ENCODE results near the gene RANBP9. TPM values are rescaled to one million over a fixed set of nuclear protein-coding genes. Genes with fewer than 3 reads are reported as not detected.

The RANBP9 gene
- total RNA-seq, 2 donors from 2014 or later = 43.7 to 45.4 TPM

GRCh38 chr6:13655700-13656099, 55.9 kb downstream of the RANBP9 start:
- Mint-ChIP-seq H3K27ac (no peak overlapping the region), H3K36me3 (ENCODE audit: low read depth) (peaks cover 23% of the 10 kb centered on the region), H3K9me3 (no peaks in the 10 kb centered on the region), H3K27me3 (ENCODE audit: insufficient read depth) (no peaks in the 10 kb centered on the region), H3K4me3 (no peak overlapping the region), H3K4me1 (peaks cover 3% of the 10 kb centered on the region)
- Histone ChIP-seq H3K9me3 (ENCODE audit: control insufficient read depth, low read length) (no peaks in the 10 kb centered on the region), H3K36me3 (ENCODE audit: control insufficient read depth, insufficient read depth, low read length) (peaks cover 22% of the 10 kb centered on the region), H3K9ac (ENCODE audit: extremely low read depth, low read length, poor library complexity, severe bottlenecking) (no peak overlapping the region), H3K4me1 (ENCODE audit: control insufficient read depth, insufficient read depth, low read length) (no peaks in the 10 kb centered on the region), H3K4me3 (ENCODE audit: low read length) (no peak overlapping the region), H3K27me3 (ENCODE audit: control insufficient read depth, insufficient read depth, low read length, poor library complexity, severe bottlenecking) (no peaks in the 10 kb centered on the region), H3K27ac (ENCODE audit: low read depth, low read length) (no peak overlapping the region)
- no peak for TF ChIP-seq CTCF (conservative IDR thresholded peaks at IDR 0.05)
- WGBS, 2 experiments (ENCODE audit: insufficient coverage in 1 of 2, insufficient read length in 1 of 2) = 95% methylated on average over 1 of the region's 1 CpG; no CpG with 5 or more reads in 1 of the 2 experiments
- no peak for DNase-seq

- H3K27me3 Mint-ChIP-seq (ENCODE audit: insufficient read depth) = no peaks in the 10 kb centered on the region
- no peak overlapping the region for H3K4me3 Mint-ChIP-seq
- Histone ChIP-seq H3K36me3 (ENCODE audit: control insufficient read depth, insufficient read depth, low read length) (peaks cover 31% of the 10 kb centered on the region), H3K27me3 (ENCODE audit: control insufficient read depth, insufficient read depth, low read length, poor library complexity, severe bottlenecking) (no peaks in the 10 kb centered on the region), H3K9ac (ENCODE audit: extremely low read depth, low read length, poor library complexity, severe bottlenecking) (no peak overlapping the region), H3K4me1 (ENCODE audit: control insufficient read depth, insufficient read depth, low read length) (no peaks in the 10 kb centered on the region), H3K9me3 (ENCODE audit: control insufficient read depth, low read length) (no peaks in the 10 kb centered on the region), H3K4me3 (ENCODE audit: low read length) (no peak overlapping the region), H3K27ac (ENCODE audit: low read depth, low read length) (no peak overlapping the region)
- peaks cover 3% of the 10 kb centered on the region for H3K4me1 Mint-ChIP-seq
- TF ChIP-seq CTCF (conservative IDR thresholded peaks at IDR 0.05) = no peak
- H3K27ac Mint-ChIP-seq = no peak overlapping the region
- no peak for DNase-seq
- peaks cover 24% of the 10 kb centered on the region for H3K36me3 Mint-ChIP-seq (ENCODE audit: low read depth)
- H3K9me3 Mint-ChIP-seq = no peaks in the 10 kb centered on the region
Observed at GRCh38 chr6:13654496-13654895, 57.1 kb downstream of the RANBP9 start.

GRCh38 chr6:13653296-13653695, 58.3 kb downstream of the RANBP9 start:
- H3K36me3 ChIP-seq (ENCODE audit: control insufficient read depth, insufficient read depth, low read length) = peaks cover 42% of the 10 kb centered on the region
- Mint-ChIP-seq H3K36me3 (ENCODE audit: low read depth) (peaks cover 24% of the 10 kb centered on the region), H3K9me3 (no peaks in the 10 kb centered on the region), H3K4me3 (no peak overlapping the region), H3K27me3 (ENCODE audit: insufficient read depth) (no peaks in the 10 kb centered on the region), H3K27ac (no peak overlapping the region), H3K4me1 (peaks cover 3% of the 10 kb centered on the region)
- no peaks in the 10 kb centered on the region for H3K4me1 ChIP-seq (ENCODE audit: control insufficient read depth, insufficient read depth, low read length)
- DNase-seq = no peak
- TF ChIP-seq CTCF (conservative IDR thresholded peaks at IDR 0.05) = no peak
- H3K9me3 ChIP-seq (ENCODE audit: control insufficient read depth, low read length) = no peaks in the 10 kb centered on the region
- H3K27me3 ChIP-seq (ENCODE audit: control insufficient read depth, insufficient read depth, low read length, poor library complexity, severe bottlenecking) = no peaks in the 10 kb centered on the region
- H3K9ac ChIP-seq (ENCODE audit: extremely low read depth, low read length, poor library complexity, severe bottlenecking) = no peak overlapping the region
- H3K4me3 ChIP-seq (ENCODE audit: low read length) = no peak overlapping the region
- H3K27ac ChIP-seq (ENCODE audit: low read depth, low read length) = no peak overlapping the region
- 100% methylated on average over 1 of the region's 2 CpGs; no CpG with 5 or more reads in 1 of the 2 experiments for WGBS, 2 experiments (ENCODE audit: insufficient coverage in 1 of 2, insufficient read length in 1 of 2)

Data from endodermal cell (in vitro differentiated cells).